Adrenal gland (tissue), 5 donors: ENCODE results near the gene SETD3.

Experiments
- CTCF ChIP-seq, 6 experiments: fragments of 450-650 bp in 4 of 6; fragments of 200-600 bp in 2 of 6; sonication (generic) in 1 of 6; IDR thresholded peaks; 1 replicate in 5 of 6; 2 replicates in 1 of 6; pipeline versions ENCODE4 v1.5.1 to v1.8.0; 2016 to 2021; ENCODE audit warnings: antibody characterized with exemption in 6 of 6, mild to moderate bottlenecking in 2 of 6, moderate library complexity in 1 of 6
- POLR2A ChIP-seq, 2 donors: fragments of 450-650 bp; IDR thresholded peaks; one replicate each; pipeline ENCODE4 v1.6.1; 2017; ENCODE audit warnings: antibody characterized with exemption in 2 of 2, mild to moderate bottlenecking in 2 of 2, moderate library complexity in 1 of 2
- donor health status: DM: no; HTN: no; CAD: no.

GRCh38 chr14:99523704-99524055 is 43.0 kb upstream of the SETD3 start:
- TF ChIP-seq POLR2A (IDR thresholded peaks at IDR 0.05) (no peak), CTCF (IDR thresholded peaks at IDR 0.05) (no peak)
